NT2/D1 (cell line): ENCODE measurements around the gene ZDHHC18.
A peak's percentile ranks its signal among the peaks of the same experiment; 100 is the strongest.

ENCODE experiments used
- DNase-seq: peaks from one replicate; pipeline ENCODE4 v3.0.0-alpha.2; 2011; ENCODE audit warnings: low read depth, low spot score
- H3K27me3 ChIP-seq: 2 replicates; pipeline ENCODE4 v1.6.0; 2011; ENCODE audit warnings: mild to moderate bottlenecking; ENCODE audit not compliant: insufficient read length, insufficient read depth
- H3K36me3 ChIP-seq: 2 replicates; pipeline ENCODE4 v1.6.1; 2011; ENCODE audit warnings: mild to moderate bottlenecking, low read length, mixed read lengths; ENCODE audit not compliant: insufficient read depth, insufficient read length
- H3K4me1 ChIP-seq: 2 replicates; pipeline ENCODE4 v1.5.1; 2011; ENCODE audit not compliant: insufficient read depth, insufficient read length
- H3K4me3 ChIP-seq: 2 replicates; pipeline ENCODE4 v1.5.1; 2011; ENCODE audit warnings: low read depth; ENCODE audit not compliant: insufficient read length
- H3K9ac ChIP-seq: 2 replicates; pipeline ENCODE4 v1.6.0; 2011; ENCODE audit warnings: low read depth; ENCODE audit not compliant: insufficient read length
- H3K9me3 ChIP-seq: 2 replicates; pipeline ENCODE4 v1.5.1; 2011; ENCODE audit warnings: mild to moderate bottlenecking, low read length; ENCODE audit not compliant: insufficient read depth
- SUZ12 ChIP-seq: IDR thresholded peaks from 2 replicates; pipeline ENCODE4 v1.6.1; 2011; ENCODE audit not compliant: insufficient read length, insufficient read depth; ENCODE audit errors: extremely low read depth
- YY1 ChIP-seq: IDR thresholded peaks from 2 replicates; pipeline ENCODE4 v1.6.1; 2011; ENCODE audit not compliant: insufficient read length, insufficient read depth
- ZNF274 ChIP-seq: IDR thresholded peaks from 2 replicates; pipeline ENCODE4 v1.6.1; 2011; ENCODE audit warnings: mild to moderate bottlenecking, low read depth, low read length

ZDHHC18 gene, protein sequence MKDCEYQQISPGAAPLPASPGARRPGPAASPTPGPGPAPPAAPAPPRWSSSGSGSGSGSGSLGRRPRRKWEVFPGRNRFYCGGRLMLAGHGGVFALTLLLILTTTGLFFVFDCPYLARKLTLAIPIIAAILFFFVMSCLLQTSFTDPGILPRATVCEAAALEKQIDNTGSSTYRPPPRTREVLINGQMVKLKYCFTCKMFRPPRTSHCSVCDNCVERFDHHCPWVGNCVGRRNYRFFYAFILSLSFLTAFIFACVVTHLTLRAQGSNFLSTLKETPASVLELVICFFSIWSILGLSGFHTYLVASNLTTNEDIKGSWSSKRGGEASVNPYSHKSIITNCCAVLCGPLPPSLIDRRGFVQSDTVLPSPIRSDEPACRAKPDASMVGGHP

DNA sequence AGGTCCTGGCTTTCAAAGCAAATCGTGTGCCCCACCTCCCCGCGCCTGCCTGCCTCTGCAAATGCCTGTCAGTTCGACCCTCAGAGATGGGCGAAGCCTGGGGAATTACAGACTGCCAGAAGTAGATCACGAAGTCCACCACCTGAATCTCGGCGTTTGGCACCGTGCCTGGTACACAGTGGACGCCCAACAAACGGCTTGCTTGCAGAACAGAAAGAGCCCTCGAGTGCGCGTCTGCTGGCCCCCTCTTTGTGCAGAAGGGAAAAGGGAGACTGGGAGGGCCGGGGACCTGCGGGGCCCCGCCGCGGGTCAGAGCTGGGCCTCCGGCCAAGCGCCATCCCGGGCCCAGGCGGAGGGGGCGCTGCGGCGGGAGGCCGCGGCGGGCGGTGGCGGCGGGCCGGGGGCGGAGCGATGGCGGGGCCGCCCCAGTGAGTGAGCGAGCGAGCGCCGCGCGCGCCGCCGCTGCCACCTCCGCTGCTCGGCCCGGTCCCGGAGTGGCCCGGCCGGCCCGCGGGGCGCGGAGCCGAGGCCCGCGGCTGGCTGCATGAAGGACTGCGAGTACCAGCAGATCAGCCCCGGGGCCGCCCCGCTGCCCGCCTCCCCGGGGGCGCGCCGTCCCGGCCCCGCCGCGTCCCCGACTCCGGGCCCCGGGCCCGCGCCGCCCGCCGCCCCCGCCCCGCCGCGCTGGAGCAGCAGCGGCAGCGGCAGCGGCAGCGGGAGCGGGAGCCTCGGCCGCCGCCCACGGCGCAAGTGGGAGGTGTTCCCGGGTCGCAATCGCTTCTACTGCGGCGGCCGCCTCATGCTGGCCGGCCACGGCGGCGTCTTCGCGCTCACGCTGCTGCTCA, at the start of gene ZDHHC18:
TSS of gene ZDHHC18 (plus strand) at position 428 of the 845 bp plus-strand sequence. CDS start at position 545, 117 bp downstream.
- Histone ChIP-seq H3K4me3 (peak within 1 kb of the TSS; percentile 60), H3K4me1 (peaks cover 18% of the 10 kb centered on the region), H3K9me3 (no peaks in the 10 kb centered on the region), H3K9ac (peak within 1 kb of the TSS; percentile 83), H3K36me3 (peaks cover 23% of the 10 kb centered on the region), H3K27me3 (no peaks in the 10 kb centered on the region)
- TF ChIP-seq ZNF274 (no peak), SUZ12 (no peak), YY1 (no peak)
- DNase-seq, result peak; percentile 40

DNA sequence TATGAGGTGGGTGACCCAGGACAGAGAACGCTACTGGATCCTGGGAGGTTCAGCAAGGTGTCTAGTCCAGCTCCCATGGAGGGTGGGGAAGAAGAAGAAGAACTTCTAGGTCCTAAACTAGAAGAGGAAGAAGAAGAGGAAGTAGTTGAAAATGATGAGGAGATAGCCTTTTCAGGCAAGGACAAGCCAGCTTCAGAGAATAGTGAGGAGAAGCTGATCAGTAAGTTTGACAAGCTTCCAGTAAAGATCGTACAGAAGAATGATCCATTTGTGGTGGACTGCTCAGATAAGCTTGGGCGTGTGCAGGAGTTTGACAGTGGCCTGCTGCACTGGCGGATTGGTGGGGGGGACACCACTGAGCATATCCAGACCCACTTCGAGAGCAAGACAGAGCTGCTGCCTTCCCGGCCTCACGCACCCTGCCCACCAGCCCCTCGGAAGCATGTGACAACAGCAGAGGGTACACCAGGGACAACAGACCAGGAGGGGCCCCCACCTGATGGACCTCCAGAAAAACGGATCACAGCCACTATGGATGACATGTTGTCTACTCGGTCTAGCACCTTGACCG, 47.3 kb upstream of the ZDHHC18 start:
- H3K9me3 ChIP-seq, result no peaks in the 10 kb centered on the region
- no peaks in the 10 kb centered on the region for H3K27me3 ChIP-seq
- peaks cover 91% of the 10 kb centered on the region for H3K36me3 ChIP-seq
- peaks cover 7% of the 10 kb centered on the region for H3K4me1 ChIP-seq
- no peak overlapping the region for H3K4me3 ChIP-seq
- H3K9ac ChIP-seq, result no peak overlapping the region
- DNase-seq, result no peak
- TF ChIP-seq YY1 (no peak), ZNF274 (no peak), SUZ12 (no peak)

DNA sequence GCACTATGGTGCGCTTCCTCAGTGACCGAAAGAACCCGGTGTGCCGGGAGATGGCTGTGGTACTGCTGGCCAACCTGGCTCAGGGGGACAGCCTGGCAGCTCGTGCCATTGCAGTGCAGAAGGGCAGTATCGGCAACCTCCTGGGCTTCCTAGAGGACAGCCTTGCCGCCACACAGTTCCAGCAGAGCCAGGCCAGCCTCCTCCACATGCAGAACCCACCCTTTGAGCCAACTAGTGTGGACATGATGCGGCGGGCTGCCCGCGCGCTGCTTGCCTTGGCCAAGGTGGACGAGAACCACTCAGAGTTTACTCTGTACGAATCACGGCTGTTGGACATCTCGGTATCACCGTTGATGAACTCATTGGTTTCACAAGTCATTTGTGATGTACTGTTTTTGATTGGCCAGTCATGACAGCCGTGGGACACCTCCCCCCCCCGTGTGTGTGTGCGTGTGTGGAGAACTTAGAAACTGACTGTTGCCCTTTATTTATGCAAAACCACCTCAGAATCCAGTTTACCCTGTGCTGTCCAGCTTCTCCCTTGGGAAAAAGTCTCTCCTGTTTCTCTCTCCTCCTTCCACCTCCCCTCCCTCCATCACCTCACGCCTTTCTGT, 46.0 kb upstream of the ZDHHC18 start:
- Histone ChIP-seq H3K4me1 (peaks cover 10% of the 10 kb centered on the region), H3K4me3 (no peak overlapping the region), H3K36me3 (peaks cover 79% of the 10 kb centered on the region), H3K27me3 (no peaks in the 10 kb centered on the region), H3K9me3 (no peaks in the 10 kb centered on the region), H3K9ac (no peak overlapping the region)
- no peak for TF ChIP-seq YY1
- TF ChIP-seq ZNF274, result no peak
- no peak for TF ChIP-seq SUZ12
- no peak for DNase-seq

DNA sequence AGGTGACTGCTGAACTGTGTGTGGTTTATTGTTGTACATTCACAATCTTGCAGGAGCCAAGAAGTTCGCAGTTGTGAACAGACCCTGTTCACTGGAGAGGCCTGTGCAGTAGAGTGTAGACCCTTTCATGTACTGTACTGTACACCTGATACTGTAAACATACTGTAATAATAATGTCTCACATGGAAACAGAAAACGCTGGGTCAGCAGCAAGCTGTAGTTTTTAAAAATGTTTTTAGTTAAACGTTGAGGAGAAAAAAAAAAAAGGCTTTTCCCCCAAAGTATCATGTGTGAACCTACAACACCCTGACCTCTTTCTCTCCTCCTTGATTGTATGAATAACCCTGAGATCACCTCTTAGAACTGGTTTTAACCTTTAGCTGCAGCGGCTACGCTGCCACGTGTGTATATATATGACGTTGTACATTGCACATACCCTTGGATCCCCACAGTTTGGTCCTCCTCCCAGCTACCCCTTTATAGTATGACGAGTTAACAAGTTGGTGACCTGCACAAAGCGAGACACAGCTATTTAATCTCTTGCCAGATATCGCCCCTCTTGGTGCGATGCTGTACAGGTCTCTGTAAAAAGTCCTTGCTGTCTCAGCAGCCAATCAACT, 45.2 kb upstream of the ZDHHC18 start:
- TF ChIP-seq SUZ12, result no peak
- no peak for TF ChIP-seq ZNF274
- no peak for TF ChIP-seq YY1
- H3K9me3 ChIP-seq, result no peaks in the 10 kb centered on the region
- H3K9ac ChIP-seq, result no peak overlapping the region
- peaks cover 71% of the 10 kb centered on the region for H3K36me3 ChIP-seq
- H3K27me3 ChIP-seq, result no peaks in the 10 kb centered on the region
- peaks cover 16% of the 10 kb centered on the region for H3K4me1 ChIP-seq
- DNase-seq, result no peak
- no peak overlapping the region for H3K4me3 ChIP-seq

DNA sequence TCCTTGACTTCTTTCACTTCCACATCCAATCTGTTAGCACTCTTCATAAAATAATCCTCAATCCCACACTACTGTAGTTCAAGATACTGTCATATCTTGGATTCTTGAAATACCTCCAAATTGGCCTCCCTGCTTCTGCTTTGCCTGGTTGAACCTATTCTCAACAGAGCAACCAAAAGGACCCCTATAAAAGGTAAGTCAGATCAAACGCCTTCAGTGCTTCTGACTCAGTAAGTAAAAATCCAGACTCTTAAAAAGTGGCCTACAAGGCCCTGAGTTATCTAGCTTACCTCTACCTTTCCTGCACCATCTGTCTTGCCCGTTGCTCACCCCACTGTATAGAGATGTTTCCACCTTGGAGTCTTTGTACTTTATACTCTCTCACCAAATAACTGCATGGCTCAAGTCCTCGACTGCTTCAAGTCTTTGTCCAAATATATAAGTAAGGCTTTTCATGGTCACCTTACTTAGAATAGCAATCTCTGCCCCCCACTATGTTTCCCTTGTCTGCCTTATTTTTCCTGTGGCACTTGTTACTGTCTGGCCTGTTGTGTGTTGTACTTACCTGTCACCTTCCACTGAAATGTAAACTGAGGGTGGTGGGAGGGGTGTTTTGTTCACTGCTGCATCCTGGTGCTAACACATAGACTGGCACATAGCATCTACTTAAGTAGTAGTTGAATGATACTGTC, 43.8 kb upstream of the ZDHHC18 start:
- Histone ChIP-seq H3K27me3 (no peaks in the 10 kb centered on the region), H3K9me3 (no peaks in the 10 kb centered on the region), H3K4me3 (no peak overlapping the region), H3K9ac (no peak overlapping the region), H3K4me1 (peaks cover 19% of the 10 kb centered on the region), H3K36me3 (peaks cover 57% of the 10 kb centered on the region)
- TF ChIP-seq SUZ12 (no peak), ZNF274 (no peak), YY1 (no peak)
- DNase-seq, result no peak

DNA sequence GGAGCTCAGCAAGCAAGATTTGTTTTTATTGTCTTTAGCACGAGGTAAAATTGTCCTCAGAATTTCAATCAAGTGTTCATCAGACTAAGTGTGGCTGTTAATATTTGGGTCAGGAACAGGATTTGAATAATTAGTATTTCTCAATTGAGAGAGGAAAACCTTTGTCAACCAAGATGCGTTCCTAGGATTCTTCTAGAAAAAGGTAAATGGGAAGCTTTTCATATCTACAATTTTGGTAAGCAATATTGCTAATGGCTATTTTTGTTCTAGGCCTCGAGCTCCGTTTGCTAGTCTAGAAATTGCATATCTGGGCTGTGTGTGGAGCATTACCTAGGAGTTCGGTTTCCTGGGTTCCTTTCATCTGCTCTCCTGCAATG, 42.9 kb upstream of the ZDHHC18 start:
- Histone ChIP-seq H3K36me3 (peaks cover 47% of the 10 kb centered on the region), H3K4me1 (peaks cover 19% of the 10 kb centered on the region), H3K9ac (no peak overlapping the region), H3K4me3 (no peak overlapping the region), H3K9me3 (no peaks in the 10 kb centered on the region), H3K27me3 (no peaks in the 10 kb centered on the region)
- no peak for TF ChIP-seq ZNF274
- TF ChIP-seq SUZ12, result no peak
- no peak for TF ChIP-seq YY1
- no peak for DNase-seq
